ENCODE data around the gene MAD1L1.

GRCh38 chr7:2038931-2039728 is 193.6 kb downstream of the MAD1L1 start:
- TF ChIP-seq EZH2 (IDR thresholded peaks at IDR 0.05; ENCODE audit: insufficient read depth, poor library complexity, severe bottlenecking): no peak
- no peak for TF ChIP-seq EZH2phosphoT487 (IDR thresholded peaks at IDR 0.05; ENCODE audit: insufficient read depth, low read depth)
